Central memory CD4-positive, alpha-beta T cell (primary cell): Measurements from ENCODE around the gene TEX22.

Experiments used
- DNase-seq: peaks from one replicate; pipeline ENCODE4 v3.0.0; 2022

Gene TEX22

DNA sequence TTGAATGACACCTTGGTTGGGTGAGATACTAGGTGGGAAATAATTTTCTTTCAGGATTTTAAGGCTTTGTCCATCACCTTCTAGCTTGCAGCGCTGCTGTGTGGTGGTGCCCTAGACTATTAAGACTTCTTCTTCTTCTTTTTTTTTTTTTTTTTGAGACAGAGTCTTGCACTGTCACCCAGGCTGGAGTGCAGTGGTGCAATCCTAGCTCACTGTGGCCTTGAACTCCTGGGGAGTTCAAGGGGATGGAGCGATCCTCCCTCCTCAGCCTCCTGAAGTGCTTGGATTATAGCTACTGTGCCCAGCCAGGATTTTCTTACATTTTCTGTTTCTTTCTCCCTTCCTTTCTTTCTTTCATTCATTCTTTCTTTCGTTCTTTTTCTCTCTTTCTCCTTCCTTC, 11.0 kb downstream of the TEX22 start:
- no peak for DNase-seq

DNA sequence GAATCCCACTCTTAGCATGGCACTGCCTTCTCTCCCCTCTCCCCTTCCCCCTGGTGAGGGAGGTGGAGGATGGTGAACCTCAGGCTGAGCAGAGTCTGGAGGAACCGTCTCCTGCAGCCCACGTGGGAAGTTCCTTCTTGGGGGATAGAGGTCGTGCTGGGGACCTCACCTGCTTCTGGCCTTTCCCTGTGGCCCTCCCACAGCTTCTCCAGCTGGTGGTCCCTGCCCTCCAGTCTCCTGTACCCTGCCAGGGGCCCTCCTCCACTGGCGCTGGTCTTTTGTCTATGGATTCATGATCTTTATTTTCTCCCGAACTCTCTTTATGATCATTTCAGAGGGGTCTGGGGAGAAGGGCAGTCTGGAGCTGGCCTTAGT, 12.3 kb downstream of the TEX22 start:
- DNase-seq = no peak

DNA sequence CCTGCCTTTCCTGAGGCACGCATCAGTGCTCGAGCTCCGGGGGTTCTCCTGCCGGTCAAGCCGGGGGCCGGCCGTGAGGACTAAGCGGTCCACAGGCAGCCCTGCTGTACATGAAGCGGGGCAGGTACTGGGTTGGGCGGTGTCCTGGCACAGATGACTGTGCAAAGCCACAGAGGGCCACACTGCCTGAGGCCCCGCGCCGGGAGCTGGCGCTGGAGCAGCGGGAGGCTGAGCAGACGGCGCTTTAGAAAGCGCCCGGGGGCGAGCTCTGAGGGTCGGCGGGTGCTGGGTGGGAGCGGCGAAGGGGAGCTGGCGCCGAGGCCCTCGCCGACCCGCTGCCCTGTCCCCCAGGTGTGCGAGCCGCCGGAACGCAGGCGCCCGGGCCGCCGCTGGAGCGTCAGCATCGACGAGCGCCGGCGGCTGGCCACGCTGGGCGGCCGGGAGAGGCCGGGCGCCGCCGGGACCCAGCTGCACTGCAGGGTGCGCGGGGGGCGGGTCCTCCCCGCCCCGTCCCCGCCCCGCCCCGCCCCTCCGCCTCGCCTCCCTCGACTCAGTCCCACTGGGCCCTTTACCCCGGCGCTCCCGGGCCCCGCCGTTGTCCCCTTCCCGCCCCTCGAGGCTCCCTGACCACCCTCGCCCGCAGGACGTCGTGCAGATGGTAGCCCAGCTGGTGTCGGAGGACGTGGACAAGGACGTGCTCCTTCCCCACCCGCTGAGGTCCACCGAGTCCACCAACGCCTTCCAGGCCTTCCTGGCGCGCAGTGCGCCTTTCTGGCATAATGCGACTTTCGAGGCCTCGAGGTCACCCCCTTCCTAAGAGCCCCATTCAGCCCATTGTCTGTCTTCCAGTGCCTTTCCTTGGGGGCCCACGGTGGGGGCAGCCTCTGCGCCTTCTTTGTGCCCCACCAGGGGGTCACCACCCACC, 12.9 kb downstream of the TEX22 start:
- no peak for DNase-seq

DNA sequence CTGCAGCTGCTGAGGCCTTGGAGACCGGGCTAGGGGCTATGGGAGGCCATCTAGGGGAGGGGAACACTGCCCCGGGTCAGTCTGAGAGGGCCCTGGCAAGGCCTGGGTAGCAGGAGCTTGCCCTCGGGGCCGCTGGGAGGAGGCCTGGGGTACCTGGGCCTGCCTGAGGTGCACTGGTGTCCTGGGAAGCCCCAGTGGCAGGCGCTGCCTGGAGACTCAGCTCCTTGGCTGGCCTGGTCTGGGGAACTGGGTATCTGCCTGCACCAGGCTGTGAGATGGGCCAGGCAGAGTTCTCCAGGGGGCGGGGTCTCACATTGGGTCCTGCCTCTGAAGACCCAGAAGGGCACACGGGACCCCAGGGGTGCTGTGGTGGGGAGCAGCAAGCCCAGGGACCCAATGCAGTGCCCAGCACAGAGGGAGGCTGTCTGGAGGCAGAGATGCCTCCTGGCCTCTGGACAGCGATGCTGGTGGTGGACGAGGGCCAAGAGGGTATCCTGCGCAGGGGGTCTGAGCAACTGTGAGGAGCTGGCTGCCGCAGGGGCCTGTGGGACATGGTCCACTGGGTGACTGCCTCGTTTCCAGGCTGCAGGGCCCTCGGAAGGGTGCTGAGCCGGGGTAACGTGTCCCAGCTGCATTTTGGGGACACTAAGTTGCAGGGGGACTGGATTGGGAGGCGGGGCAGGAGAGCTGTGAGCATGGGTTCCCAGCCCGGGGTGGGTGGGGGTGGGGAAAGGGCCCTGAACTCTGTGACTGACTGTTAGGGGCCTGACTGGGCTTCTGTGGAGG, 13.8 kb downstream of the TEX22 start:
- DNase-seq = no peak

DNA sequence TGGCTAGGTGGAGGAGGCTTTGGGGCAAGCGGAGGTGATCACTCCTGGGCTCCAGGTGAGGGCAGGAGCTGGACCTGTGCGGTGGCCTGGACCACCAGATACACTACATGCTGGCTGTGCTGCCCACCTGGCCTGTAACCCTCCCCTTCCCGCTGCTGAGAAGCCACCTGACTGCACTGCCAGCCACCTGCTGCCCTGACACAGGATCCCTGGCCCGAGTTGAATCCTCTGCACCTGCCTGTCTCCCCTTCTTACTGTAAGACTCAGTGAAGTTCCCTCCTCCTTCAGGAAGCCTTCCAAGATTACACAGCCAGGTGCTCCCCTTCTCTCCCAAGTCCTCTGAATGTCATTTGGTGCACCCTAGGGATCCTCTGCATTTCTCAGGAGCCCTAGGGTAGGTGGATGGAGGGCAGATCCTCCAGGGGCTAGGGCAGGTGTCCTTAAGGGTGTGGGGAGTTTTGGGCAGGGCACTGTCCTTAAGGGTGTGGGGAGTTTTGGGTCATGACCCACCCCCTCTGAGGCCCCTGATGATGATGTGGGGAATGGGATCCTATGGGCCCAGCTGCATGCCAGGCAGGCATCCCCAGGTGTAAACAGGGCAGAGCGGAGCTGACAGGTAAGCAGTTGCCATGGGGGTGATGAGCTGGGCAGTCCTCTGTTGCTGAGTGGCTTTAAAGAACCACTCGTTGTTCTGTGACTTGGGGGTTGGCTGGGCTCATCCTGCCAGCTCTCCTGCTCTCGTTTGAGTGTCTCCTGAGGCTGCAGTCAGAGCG, 14.6 kb downstream of the TEX22 start:
- DNase-seq = no peak

DNA sequence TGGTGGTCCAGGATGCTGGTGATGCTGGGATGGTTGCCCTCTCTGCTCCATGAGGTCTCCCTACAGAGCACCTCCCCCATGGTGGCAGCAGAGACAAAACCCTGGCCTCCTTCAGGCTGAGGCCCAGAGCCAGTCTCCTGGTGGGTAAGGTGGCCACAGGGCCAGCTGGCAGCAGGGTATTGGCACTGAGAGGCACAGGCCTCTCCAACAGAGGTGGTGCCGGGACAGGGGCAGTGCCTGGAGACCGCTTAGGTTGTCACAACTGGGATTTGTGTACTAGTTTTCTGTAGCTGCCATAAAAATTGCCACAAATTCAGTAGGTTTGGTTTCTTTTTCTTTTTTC, 15.2 kb downstream of the TEX22 start:
- no peak for DNase-seq

- peak; percentile 56 for DNase-seq
These were observed 16.4 kb downstream of the TEX22 start for GRCh38 chr14:105414456-105415371.

DNA sequence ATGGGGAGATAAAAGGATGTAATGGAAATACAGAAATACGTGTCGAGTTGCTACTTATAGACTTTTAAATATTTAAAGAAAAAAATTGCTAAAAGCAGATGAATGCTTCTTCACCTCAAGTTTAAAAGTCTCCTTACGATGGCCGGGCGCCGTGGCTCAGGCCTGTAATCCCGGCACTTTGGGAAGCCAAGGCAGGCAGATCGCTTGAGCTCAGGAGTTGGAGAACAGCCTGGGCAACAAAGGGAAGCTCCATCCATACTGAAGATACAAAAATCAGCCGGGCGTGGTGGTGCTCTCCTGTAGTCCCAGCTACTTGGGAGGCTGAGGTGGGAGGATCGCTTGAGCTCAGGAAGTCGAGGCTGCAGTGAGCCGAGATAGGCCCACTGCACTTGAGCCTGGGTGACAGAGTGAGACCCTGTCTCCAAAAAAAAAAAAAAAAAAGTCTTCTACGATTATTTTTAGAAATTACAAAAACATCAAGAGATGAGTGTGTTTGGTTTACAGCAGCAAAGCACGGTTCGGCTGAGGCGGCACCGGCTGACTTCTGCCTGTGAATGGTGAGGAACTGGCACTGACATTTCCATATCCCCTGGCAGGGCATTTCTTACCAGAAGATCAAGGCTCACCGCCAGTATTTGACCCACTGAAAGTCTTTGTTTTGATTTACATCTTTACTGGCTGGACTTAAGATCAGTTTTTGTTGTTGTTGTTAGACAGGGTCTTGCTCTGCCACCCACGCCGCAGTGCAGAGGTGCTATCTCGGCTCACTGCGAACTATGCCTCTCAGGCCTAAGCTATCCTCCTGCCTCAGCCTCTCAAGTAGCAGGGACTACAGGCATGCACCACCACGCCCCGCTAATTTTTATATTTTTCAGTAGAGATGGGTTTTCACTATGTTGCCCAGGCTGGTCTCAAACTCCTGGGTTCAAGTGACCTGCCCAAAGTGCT, 17.4 kb downstream of the TEX22 start:
- DNase-seq = no peak

DNA sequence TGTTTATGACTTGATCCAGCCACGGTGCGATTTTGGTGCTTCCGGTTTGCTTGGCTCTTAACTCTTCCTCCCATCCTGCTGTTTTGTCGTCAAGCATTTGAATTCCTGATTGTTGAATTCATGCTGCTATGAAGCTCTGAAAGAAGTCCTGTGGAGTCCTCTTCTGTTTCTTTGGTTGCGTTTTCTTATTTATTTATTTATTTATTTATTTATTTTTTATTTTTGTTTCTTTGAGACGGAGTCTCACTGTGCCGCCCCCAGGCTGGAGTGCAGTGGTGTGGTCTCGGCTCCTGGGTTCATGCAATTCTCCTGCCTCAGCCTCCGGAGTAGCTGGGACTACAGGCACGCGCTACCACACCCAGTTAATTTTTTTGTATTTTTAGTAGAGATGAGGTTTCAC, 18.3 kb downstream of the TEX22 start:
- no peak for DNase-seq

DNA sequence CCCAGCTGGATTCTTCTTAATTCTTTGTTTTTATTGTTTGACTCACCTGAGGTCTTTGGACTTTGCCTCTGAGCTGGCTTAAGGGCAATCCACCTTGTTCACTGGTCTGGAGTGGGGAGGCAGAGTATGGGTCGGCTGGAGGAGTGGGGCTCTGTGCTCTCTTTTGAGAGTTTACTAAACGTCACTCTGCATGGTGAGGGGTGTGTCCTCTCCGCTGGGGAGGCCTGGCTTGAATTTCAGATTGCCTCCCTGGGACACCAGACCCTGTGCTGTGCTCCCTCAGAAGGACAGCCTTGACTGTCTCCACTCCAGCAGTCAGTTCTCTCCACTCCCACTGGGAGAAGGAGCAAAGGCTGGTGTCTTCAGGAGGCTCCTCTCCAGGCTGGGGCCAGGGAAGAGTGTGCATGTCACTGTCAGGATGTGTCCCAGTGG, 19.4 kb downstream of the TEX22 start:
- no peak for DNase-seq

- no peak for DNase-seq
These were observed 20.2 kb downstream of the TEX22 start for GRCh38 chr14:105418269-105419194.

- DNase-seq = peak; percentile 26
These were observed 21.1 kb downstream of the TEX22 start, which contains the start of gene MTA1 for GRCh38 chr14:105419195-105420091. TSS of gene MTA1 (plus strand) at chr14:105419827. CDS start at chr14:105420036, 209 bp downstream.

GRCh38 chr14:105420101-105420973, 22.0 kb downstream of the TEX22 start:
- DNase-seq = no peak

- no peak for DNase-seq
These were observed 22.8 kb downstream of the TEX22 start for GRCh38 chr14:105420974-105421674.

- DNase-seq = no peak
These were observed 23.6 kb downstream of the TEX22 start for GRCh38 chr14:105421723-105422615.
